ENCODE data around the gene SCG3.

SCG3 gene

GRCh38 chr15:51680321-51680720, 982 bp upstream of the SCG3 start:
- no peak for DNase-seq

GRCh38 chr15:51687565-51687964, 6.3 kb downstream of the SCG3 start:
- DNase-seq = no peak

- DNase-seq = no peak
Observed at GRCh38 chr15:51688863-51689262, 7.6 kb downstream of the SCG3 start.

GRCh38 chr15:51692154-51692553, 10.9 kb downstream of the SCG3 start:
- DNase-seq = no peak

- no peak for DNase-seq
Observed at GRCh38 chr15:51696566-51696965, 15.3 kb downstream of the SCG3 start.

GRCh38 chr15:51697163-51697562, 15.9 kb downstream of the SCG3 start:
- DNase-seq = no peak

- no peak for DNase-seq
Observed at GRCh38 chr15:51699373-51699772, 18.1 kb downstream of the SCG3 start.

GRCh38 chr15:51702710-51703109, 21.4 kb downstream of the SCG3 start:
- DNase-seq = no peak

GRCh38 chr15:51706291-51706690, 25.0 kb downstream of the SCG3 start:
- no peak for DNase-seq

GRCh38 chr15:51706926-51707608, 25.8 kb downstream of the SCG3 start:
- no peak for DNase-seq

GRCh38 chr15:51708013-51708412, 26.7 kb downstream of the SCG3 start:
- DNase-seq = no peak

- DNase-seq = no peak
Observed at GRCh38 chr15:51709031-51709430, 27.7 kb downstream of the SCG3 start.

GRCh38 chr15:51714162-51714561, 32.9 kb downstream of the SCG3 start:
- DNase-seq = no peak

GRCh38 chr15:51714911-51715310, 33.6 kb downstream of the SCG3 start:
- no peak for DNase-seq

GRCh38 chr15:51718219-51718618, 36.9 kb downstream of the SCG3 start:
- DNase-seq = no peak

- DNase-seq = no peak
Observed at GRCh38 chr15:51718746-51719145, 37.4 kb downstream of the SCG3 start.

GRCh38 chr15:51720201-51720995, 39.1 kb downstream of the SCG3 start:
- no peak for DNase-seq

GRCh38 chr15:51721199-51721960, 40.1 kb downstream of the SCG3 start:
- no peak for DNase-seq

- DNase-seq = no peak
Observed at GRCh38 chr15:51724199-51724598, 42.9 kb downstream of the SCG3 start.

- DNase-seq = no peak
Observed at GRCh38 chr15:51724673-51725072, 43.4 kb downstream of the SCG3 start.

- no peak for DNase-seq
Observed at GRCh38 chr15:51726302-51727073, 45.2 kb downstream of the SCG3 start.

- DNase-seq = no peak
Observed at GRCh38 chr15:51727141-51727897, 46.0 kb downstream of the SCG3 start.
